Liver (tissue), 3 donors: ENCODE measurements around the gene SIGLEC9.

Source experiments
- CTCF ChIP-seq: fragments of 150-350 bp; IDR thresholded peaks from 2 replicates; pipeline ENCODE4 v1.5.1; 2017; ENCODE audit warnings: improper control_type of control experiment, low read depth, low read length; ENCODE audit not compliant: missing input control
- EGR1 ChIP-seq, 2 donors: IDR thresholded peaks; 2 replicates each; pipeline ENCODE4 v1.6.1; 2016 to 2018; ENCODE audit warnings: antibody characterized with exemption in 2 of 2, low read depth in 2 of 2
- GABPA ChIP-seq, 2 donors: IDR thresholded peaks in 1 of 2; conservative IDR thresholded peaks in 1 of 2; 2 replicates each; pipeline ENCODE4 v1.6.1; 2016; ENCODE audit warnings: antibody characterized with exemption in 2 of 2, mild to moderate bottlenecking in 1 of 2, moderate library complexity in 1 of 2
- MAX ChIP-seq: IDR thresholded peaks from 2 replicates; pipeline ENCODE4 v1.6.1; 2016; ENCODE audit warnings: antibody characterized with exemption
- RAD21 ChIP-seq, 2 donors: IDR thresholded peaks; 2 replicates each; pipeline ENCODE4 v1.6.1; 2016; ENCODE audit warnings: antibody characterized with exemption in 2 of 2, mild to moderate bottlenecking in 2 of 2
- SP1 ChIP-seq: IDR thresholded peaks from 2 replicates; pipeline ENCODE4 v1.6.1; 2018; ENCODE audit warnings: antibody characterized with exemption, mild to moderate bottlenecking
- TAF1 ChIP-seq: conservative IDR thresholded peaks from 2 replicates; pipeline ENCODE4 v1.6.1; 2016; ENCODE audit warnings: antibody characterized with exemption, mild to moderate bottlenecking
- YY1 ChIP-seq: IDR thresholded peaks from 2 replicates; pipeline ENCODE4 v1.6.1; 2016; ENCODE audit warnings: antibody characterized with exemption, mild to moderate bottlenecking
- ZBTB33 ChIP-seq: IDR thresholded peaks from 2 replicates; pipeline ENCODE4 v1.6.1; 2016; ENCODE audit warnings: antibody characterized with exemption
- TF ChIP-seq, protein P1 (sequence below): IDR thresholded peaks from 2 replicates; pipeline ENCODE4 v1.6.1; 2016; ENCODE audit warnings: antibody characterized with exemption
- donor health status: healthy.
- donor health status: healthy.

GRCh38 chr19:51086153-51086850 is 38.4 kb upstream of the SIGLEC9 start:
- TF ChIP-seq TAF1: no peak
- TF ChIP-seq CTCF: no peak
- TF ChIP-seq SP1: no peak
- TF ChIP-seq, protein P1, sequence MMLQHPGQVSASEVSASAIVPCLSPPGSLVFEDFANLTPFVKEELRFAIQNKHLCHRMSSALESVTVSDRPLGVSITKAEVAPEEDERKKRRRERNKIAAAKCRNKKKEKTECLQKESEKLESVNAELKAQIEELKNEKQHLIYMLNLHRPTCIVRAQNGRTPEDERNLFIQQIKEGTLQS: no peak
- TF ChIP-seq EGR1 (IDR thresholded peaks at IDR 0.05; ENCODE audit: low read depth in 2 of 2): no peak
- no peak for TF ChIP-seq MAX
- no peak for TF ChIP-seq GABPA (IDR thresholded peaks at IDR 0.05 in 1 of 2, conservative IDR thresholded peaks at IDR 0.05 in 1 of 2)
- TF ChIP-seq ZBTB33: no peak
- TF ChIP-seq YY1: no peak
- no peak for TF ChIP-seq RAD21 (IDR thresholded peaks at IDR 0.05)
